ENCODE data around the gene ARRDC2.

GRCh38 chr19:17965370-17966128, 42.4 kb upstream of the ARRDC2 start:
- TF ChIP-seq CTCF (IDR thresholded peaks at IDR 0.05 in 2 of 3, conservative IDR thresholded peaks at IDR 0.05 in 1 of 3; ENCODE audit: insufficient read depth in 2 of 3, low read depth in 1 of 3, low read length in 3 of 3) = no peak
- TF ChIP-seq THAP7 (CRISPR knock-in tag; IDR thresholded peaks at IDR 0.05) = no peak
